Measurements from ENCODE around the gene RHEB. TPM values are rescaled to one million over a fixed set of nuclear protein-coding genes. Genes with fewer than 3 reads are reported as not detected.

Gene RHEB
- polyA plus RNA-seq, 1 experiment, result 154 TPM

DNA sequence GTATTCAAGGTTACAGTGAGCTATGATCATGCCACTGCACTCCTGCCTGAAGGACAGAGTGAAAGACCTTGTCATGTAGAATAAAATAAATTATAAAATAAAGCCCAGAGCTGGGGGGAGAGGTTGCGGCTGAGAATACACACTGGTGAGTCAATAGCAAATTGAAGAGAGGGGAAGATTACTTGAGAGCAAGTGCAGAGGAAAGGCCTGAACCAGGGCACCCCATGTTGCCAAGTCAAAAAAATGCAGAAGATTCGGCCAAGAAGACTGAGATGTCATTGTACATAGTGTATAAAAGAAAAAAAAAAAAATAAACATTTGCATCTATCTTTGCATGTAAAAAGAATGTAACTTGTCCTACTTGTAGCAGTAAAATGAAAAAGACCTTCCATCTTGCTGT lies 32.5 kb downstream of the RHEB start:
- no peaks in the 10 kb centered on the region for H3K9me3 ChIP-seq (ENCODE audit: control insufficient read depth, insufficient read depth, low read length)
- H3K4me3 ChIP-seq (ENCODE audit: low read depth, low read length), result no peak overlapping the region
- TF ChIP-seq, protein P1, sequence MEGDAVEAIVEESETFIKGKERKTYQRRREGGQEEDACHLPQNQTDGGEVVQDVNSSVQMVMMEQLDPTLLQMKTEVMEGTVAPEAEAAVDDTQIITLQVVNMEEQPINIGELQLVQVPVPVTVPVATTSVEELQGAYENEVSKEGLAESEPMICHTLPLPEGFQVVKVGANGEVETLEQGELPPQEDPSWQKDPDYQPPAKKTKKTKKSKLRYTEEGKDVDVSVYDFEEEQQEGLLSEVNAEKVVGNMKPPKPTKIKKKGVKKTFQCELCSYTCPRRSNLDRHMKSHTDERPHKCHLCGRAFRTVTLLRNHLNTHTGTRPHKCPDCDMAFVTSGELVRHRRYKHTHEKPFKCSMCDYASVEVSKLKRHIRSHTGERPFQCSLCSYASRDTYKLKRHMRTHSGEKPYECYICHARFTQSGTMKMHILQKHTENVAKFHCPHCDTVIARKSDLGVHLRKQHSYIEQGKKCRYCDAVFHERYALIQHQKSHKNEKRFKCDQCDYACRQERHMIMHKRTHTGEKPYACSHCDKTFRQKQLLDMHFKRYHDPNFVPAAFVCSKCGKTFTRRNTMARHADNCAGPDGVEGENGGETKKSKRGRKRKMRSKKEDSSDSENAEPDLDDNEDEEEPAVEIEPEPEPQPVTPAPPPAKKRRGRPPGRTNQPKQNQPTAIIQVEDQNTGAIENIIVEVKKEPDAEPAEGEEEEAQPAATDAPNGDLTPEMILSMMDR (IDR thresholded peaks at IDR 0.05; ENCODE audit: low read depth, low read length), result no peak
- DNase-seq (ENCODE audit: low read depth, low spot score), result no peak
- ChIA-PET CTCF (interaction anchor here (1.2 kb wide), 1 partner anchor 27 kb away, joined by 3 read pairs; no protein-coding TSS in a partner anchor), POLR2A (no interaction called here)
- H3K27me3 ChIP-seq (ENCODE audit: control insufficient read depth, insufficient read depth, low read length), result no peaks in the 10 kb centered on the region
- no peak overlapping the region for H3K27ac ChIP-seq (ENCODE audit: low read depth, low read length)

DNA sequence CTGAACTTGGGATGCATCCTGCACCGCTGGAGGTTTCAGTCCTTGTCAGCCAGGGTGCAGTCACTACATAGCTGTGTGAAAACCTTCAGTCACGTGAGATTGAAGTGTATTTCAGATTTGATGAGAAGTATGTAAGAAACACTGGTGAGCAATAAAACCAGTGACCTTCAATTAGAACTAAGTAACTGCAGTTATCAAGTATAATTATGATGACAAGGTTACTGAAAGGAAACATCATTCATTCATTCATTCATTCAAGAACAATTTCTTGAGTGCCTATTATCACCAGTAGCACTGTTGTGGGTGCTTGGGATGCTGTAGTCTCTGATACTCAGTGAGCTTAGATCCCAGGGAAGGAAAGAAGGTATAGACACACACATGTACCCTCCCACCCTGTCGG lies 33.6 kb downstream of the RHEB start:
- CTCF ChIA-PET, result interaction anchor here (0.5 to 1.1 kb wide), 2 partner anchors 170 to 273 kb away, joined by 3 to 4 read pairs; no protein-coding TSS in a partner anchor
- H3K27ac ChIP-seq (ENCODE audit: low read depth, low read length), result no peak overlapping the region
- H3K4me3 ChIP-seq (ENCODE audit: low read depth, low read length), result no peak overlapping the region
- POLR2A ChIA-PET, result no interaction called here
- no peaks in the 10 kb centered on the region for H3K9me3 ChIP-seq (ENCODE audit: control insufficient read depth, insufficient read depth, low read length)
- TF ChIP-seq, protein P1 (IDR thresholded peaks at IDR 0.05; ENCODE audit: low read depth, low read length), result no peak
- no peaks in the 10 kb centered on the region for H3K27me3 ChIP-seq (ENCODE audit: control insufficient read depth, insufficient read depth, low read length)
- no peak for DNase-seq (ENCODE audit: low read depth, low spot score)

DNA sequence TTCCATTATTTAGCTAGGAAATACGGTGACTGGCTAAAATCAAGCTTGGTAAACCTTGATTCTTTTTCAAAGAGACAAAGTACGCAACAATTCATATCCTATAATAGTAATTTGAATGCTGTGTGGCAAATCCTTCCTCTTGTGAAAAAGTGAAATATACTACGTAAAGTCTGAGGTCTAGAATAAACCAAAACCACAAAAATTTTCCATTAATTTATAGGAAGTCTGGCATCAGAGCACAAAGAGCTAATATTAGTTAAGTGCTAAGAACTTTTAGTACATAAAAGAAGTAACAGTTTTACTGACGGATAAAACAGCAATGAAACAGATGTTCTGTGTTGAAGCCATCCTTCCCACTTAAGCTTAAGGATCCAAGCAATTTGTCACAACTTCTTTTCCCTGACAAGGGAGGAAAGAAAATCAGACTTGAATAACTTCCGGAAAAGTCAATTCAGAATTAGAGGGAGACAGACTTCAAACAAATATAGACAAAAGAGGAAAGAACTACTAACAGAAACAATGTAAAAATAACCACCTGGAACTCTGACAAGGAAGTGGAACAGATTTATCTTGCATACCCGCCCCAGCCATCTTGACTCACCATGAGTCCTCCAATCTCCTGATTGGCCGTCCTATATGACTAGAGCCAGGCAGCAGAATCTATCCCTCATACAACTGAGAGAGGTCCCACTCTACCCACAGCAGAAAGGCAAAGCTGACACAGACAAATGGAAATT lies 34.6 kb downstream of the RHEB start:
- CTCF ChIA-PET, result interaction anchor here (1.0 to 1.2 kb wide), 4 partner anchors 24 to 298 kb away, joined by 3 to 5 read pairs (median 4); no protein-coding TSS in a partner anchor
- POLR2A ChIA-PET, result no interaction called here
- H3K4me3 ChIP-seq (ENCODE audit: low read depth, low read length), result no peak overlapping the region

DNA sequence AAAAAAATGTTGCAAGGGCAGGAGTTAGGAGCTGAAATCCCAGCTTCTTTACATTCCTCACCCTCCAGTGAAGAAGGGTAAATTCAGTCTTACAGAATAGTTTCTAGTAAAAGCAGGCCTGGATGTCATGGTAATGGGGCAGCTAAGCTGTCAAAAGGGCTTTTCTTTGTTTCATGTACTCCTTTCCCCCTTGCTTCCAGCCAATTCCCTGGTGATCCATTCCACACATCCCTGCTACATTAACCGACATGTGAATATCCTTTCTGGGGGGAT lies 36.0 kb downstream of the RHEB start:
- DNase-seq (ENCODE audit: low read depth, low spot score), result no peak
- no peaks in the 10 kb centered on the region for H3K27me3 ChIP-seq (ENCODE audit: control insufficient read depth, insufficient read depth, low read length)
- H3K4me3 ChIP-seq (ENCODE audit: low read depth, low read length), result no peak overlapping the region
- H3K9me3 ChIP-seq (ENCODE audit: control insufficient read depth, insufficient read depth, low read length), result no peaks in the 10 kb centered on the region
- H3K27ac ChIP-seq (ENCODE audit: low read depth, low read length), result no peak overlapping the region
- TF ChIP-seq, protein P1 (IDR thresholded peaks at IDR 0.05; ENCODE audit: low read depth, low read length), result no peak
- POLR2A ChIA-PET, result no interaction called here
- CTCF ChIA-PET, result interaction anchor here (0.8 to 1.8 kb wide), 2 partner anchors 234 to 275 kb away, joined by 3 to 6 read pairs; no protein-coding TSS in a partner anchor

More for the DNA sequence above, 34.6 kb downstream of the RHEB start:
- DNase-seq (ENCODE audit: low read depth, low spot score), result peak; percentile 36
- Histone ChIP-seq H3K27me3 (ENCODE audit: control insufficient read depth, insufficient read depth, low read length) (no peaks in the 10 kb centered on the region), H3K27ac (ENCODE audit: low read depth, low read length) (peak overlapping the region; percentile 1), H3K9me3 (ENCODE audit: control insufficient read depth, insufficient read depth, low read length) (no peaks in the 10 kb centered on the region)
- TF ChIP-seq, protein P1 (IDR thresholded peaks at IDR 0.05; ENCODE audit: low read depth, low read length), result no peak

DNA sequence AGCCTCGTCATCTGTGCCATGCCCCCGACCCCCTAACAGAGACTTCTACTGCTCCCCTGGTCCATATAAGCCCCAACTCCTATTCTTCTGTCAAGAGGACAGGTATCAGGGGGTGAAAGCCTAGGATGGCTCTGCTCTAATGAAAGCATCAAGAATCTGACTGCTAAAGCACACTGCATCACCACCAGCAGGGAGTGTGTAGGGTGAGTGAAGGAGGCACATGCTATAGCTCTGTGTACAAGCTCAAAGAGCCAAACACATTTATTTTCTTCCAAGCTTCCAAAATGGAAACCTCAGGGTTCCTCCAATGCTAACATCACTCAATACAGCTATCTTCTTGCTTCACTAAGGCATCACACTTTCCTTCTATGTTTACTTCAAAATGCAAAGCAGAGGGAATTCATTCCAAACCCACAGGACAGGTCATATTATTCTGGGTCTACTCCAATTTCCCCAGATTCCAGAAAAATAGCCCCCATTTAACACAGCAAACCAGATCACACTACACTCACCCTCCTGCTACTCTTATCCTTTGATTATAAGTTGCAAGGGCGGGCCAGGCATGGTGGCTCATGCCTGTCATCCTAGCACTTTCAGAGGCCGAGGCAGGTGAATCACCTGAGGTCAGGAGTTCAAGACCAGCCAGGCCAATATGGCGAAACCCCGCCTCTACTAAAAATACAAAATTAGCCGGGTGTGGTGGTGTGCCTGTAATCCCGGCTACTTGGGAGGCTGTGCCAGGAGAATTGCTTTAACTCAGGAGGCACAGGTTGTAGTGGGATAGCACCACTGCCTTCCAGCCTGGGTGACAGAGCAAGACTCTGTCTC lies 36.6 kb downstream of the RHEB start:
- DNase-seq (ENCODE audit: low read depth, low spot score), result no peak
- no peak overlapping the region for H3K4me3 ChIP-seq (ENCODE audit: low read depth, low read length)
- CTCF ChIA-PET, result interaction anchor here (1.8 kb wide), 1 partner anchor 276 kb away, joined by 6 read pairs; no protein-coding TSS in a partner anchor
- peak overlapping the region; percentile 13 for H3K27ac ChIP-seq (ENCODE audit: low read depth, low read length)
- H3K9me3 ChIP-seq (ENCODE audit: control insufficient read depth, insufficient read depth, low read length), result no peaks in the 10 kb centered on the region
- POLR2A ChIA-PET, result no interaction called here
- TF ChIP-seq, protein P1 (IDR thresholded peaks at IDR 0.05; ENCODE audit: low read depth, low read length), result no peak
- H3K27me3 ChIP-seq (ENCODE audit: control insufficient read depth, insufficient read depth, low read length), result no peaks in the 10 kb centered on the region

Data from AG04450 (cell line).